ENCODE data around the gene XK.

DNA sequence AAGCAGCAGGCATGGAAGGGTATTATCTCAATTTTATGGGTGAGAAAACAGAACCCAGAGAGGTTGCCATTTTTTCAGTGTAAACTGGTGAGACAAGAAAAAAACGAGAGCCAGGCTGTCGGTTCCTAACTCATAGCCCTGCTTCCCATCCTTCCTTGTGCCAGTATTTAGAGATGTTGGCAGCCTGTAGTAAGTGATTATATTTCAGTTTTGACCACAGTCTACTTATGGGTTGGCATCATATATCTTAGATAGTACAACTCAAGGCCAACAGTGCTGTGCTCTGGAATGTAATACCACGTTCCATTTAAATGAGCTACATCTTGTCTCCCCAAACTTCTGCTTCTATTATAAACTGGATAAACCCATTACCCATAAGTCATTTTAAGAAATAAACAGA is 40.8 kb downstream of the XK start:
- TF ChIP-seq, protein P1, sequence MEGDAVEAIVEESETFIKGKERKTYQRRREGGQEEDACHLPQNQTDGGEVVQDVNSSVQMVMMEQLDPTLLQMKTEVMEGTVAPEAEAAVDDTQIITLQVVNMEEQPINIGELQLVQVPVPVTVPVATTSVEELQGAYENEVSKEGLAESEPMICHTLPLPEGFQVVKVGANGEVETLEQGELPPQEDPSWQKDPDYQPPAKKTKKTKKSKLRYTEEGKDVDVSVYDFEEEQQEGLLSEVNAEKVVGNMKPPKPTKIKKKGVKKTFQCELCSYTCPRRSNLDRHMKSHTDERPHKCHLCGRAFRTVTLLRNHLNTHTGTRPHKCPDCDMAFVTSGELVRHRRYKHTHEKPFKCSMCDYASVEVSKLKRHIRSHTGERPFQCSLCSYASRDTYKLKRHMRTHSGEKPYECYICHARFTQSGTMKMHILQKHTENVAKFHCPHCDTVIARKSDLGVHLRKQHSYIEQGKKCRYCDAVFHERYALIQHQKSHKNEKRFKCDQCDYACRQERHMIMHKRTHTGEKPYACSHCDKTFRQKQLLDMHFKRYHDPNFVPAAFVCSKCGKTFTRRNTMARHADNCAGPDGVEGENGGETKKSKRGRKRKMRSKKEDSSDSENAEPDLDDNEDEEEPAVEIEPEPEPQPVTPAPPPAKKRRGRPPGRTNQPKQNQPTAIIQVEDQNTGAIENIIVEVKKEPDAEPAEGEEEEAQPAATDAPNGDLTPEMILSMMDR (IDR thresholded peaks at IDR 0.05): no peak
- no peak for TF ChIP-seq POLR2A (IDR thresholded peaks at IDR 0.05)

Measured in right lobe of liver (tissue), 4 donors.